HCT116 (cell line): ENCODE data around the gene EFR3B. TPM values are rescaled to one million over a fixed set of nuclear protein-coding genes. Genes with fewer than 3 reads are reported as not detected.

Source experiments
- ATAC-seq: fragments of 200-7000 bp; cut with Tn5 transposase; 2 replicates; pipeline ENCODE4 v1.9.1; 2020; ENCODE audit warnings: mild to moderate bottlenecking, moderate library complexity
- BruUV-seq: library from RNA; stranded (reverse); fragments of 400-500 nt; replicated peaks from 2 replicates; lab custom pipeline; 2021; lab: Mats Ljungman, UMichigan
- CTCF ChIA-PET: fragments of 300-600 bp; sonication (Branson Sonifier 250); formaldehyde crosslinking; loops from one replicate; lab custom pipeline; 2021; ENCODE audit warnings: antibody characterized with exemption; lab: Charles Lee
- POLR2A ChIA-PET: fragments of 300-600, 350-600 bp; sonication (Branson Sonifier 250); formaldehyde crosslinking; loops from one replicate; lab custom pipeline; 2021; ENCODE audit warnings: antibody characterized with exemption; lab: Charles Lee
- RAD21 ChIA-PET, 2 experiments: fragments of 300-600 bp; sonication (Branson Sonifier 250); formaldehyde crosslinking; loops; one replicate each; lab custom pipeline; 2023; ENCODE audit warnings: low total read pairs in 2 of 2; ENCODE audit not compliant: uncharacterized antibody in 2 of 2, unreplicated experiment in 2 of 2, low non-redundant PET in 1 of 2; lab: Charles Lee
- DNase-seq: peaks from one replicate; pipeline ENCODE4 v3.0.0-alpha.2; 2010; ENCODE audit warnings: low read depth, low spot score
- H2AFZ ChIP-seq: fragments of 200-600 bp; shearing (Covaris generic), sonication (generic); 2 replicates; pipeline ENCODE4 v1.6.1; 2017; ENCODE audit warnings: low read depth, mixed run types, mixed read lengths, antibody characterized with exemption, low read length; ENCODE audit not compliant: poor library complexity, severe bottlenecking
- H3K27ac ChIP-seq: 2 replicates; pipeline ENCODE4 v1.5.1; 2012; ENCODE audit warnings: low read depth, low read length
- H3K27me3 ChIP-seq: fragments of 200-600 bp; sonication (generic); 2 replicates; pipeline ENCODE4 v1.6.1; 2016; ENCODE audit warnings: mixed run types, low read length, mixed read lengths; ENCODE audit not compliant: insufficient read depth
- H3K36me3 ChIP-seq, 2 experiments: fragments of 200-500 bp in 1 of 2; fragments of 200-600 bp in 1 of 2; sonication (Bioruptor generic) in 1 of 2; sonication (generic) in 1 of 2; 2 replicates each; pipeline versions ENCODE4 v1.5.1 to v1.6.1; 2014 to 2016; ENCODE audit warnings: low read length in 2 of 2, inconsistent platforms in 1 of 2, mixed read lengths in 1 of 2, mixed run types in 1 of 2; ENCODE audit not compliant: insufficient read depth in 2 of 2, control insufficient read depth in 1 of 2
- H3K4me1 ChIP-seq, 2 experiments: fragments of 200-600 bp in 1 of 2; sonication (generic) in 1 of 2; 2 replicates each; pipeline versions ENCODE4 v1.5.1 to v1.6.1; 2012 to 2017; ENCODE audit warnings: low read length in 2 of 2, inconsistent platforms in 1 of 2, mild to moderate bottlenecking in 1 of 2, mixed read lengths in 1 of 2, mixed run types in 1 of 2, moderate library complexity in 1 of 2; ENCODE audit not compliant: insufficient read depth in 2 of 2, control insufficient read depth in 1 of 2
- H3K4me2 ChIP-seq: fragments of 200-600 bp; sonication (generic); 2 replicates; pipeline ENCODE4 v1.6.1; 2017; ENCODE audit warnings: mixed run types, low read length, mixed read lengths
- H3K4me3 ChIP-seq, 2 experiments: fragments of 200-600 bp in 1 of 2; sonication (generic) in 1 of 2; replicated peaks in 1 of 2; 2 replicates each; pipeline ENCODE4 v1.5.1; 2011 to 2016; ENCODE audit warnings: low read length in 2 of 2, control low read depth in 1 of 2, low read depth in 1 of 2, mild to moderate bottlenecking in 1 of 2, mixed read lengths in 1 of 2, mixed run types in 1 of 2
- H3K79me2 ChIP-seq: fragments of 200-600 bp; sonication (generic); 2 replicates; pipeline ENCODE4 v1.6.1; 2017; ENCODE audit warnings: mild to moderate bottlenecking, mixed run types, low read length, moderate library complexity, mixed read lengths; ENCODE audit not compliant: insufficient read depth
- H3K9ac ChIP-seq: fragments of 200-600 bp; sonication (generic); 2 replicates; pipeline ENCODE4 v1.6.1; 2016; ENCODE audit warnings: low read length, mixed read lengths
- H3K9me2 ChIP-seq: fragments of 200-600 bp; sonication (generic), shearing (Covaris generic); 2 replicates; pipeline ENCODE4 v1.6.1; 2017; ENCODE audit warnings: mixed run types, mild to moderate bottlenecking, moderate library complexity; ENCODE audit not compliant: insufficient read depth
- H3K9me3 ChIP-seq, 2 experiments: fragments of 200-500 bp in 1 of 2; fragments of 200-600 bp in 1 of 2; sonication (Bioruptor generic) in 1 of 2; sonication (generic) in 1 of 2; 2 replicates each; pipeline ENCODE4 v1.6.1; 2014 to 2017; ENCODE audit warnings: low read length in 2 of 2, mixed read lengths in 2 of 2, inconsistent platforms in 1 of 2, low read depth in 1 of 2, mild to moderate bottlenecking in 1 of 2, mixed run types in 1 of 2, moderate library complexity in 1 of 2; ENCODE audit not compliant: control insufficient read depth in 1 of 2, insufficient read depth in 1 of 2
- H4K20me1 ChIP-seq: fragments of 200-600 bp; sonication (generic), shearing (Covaris generic); 2 replicates; pipeline ENCODE4 v1.6.1; 2017; ENCODE audit warnings: mixed run types, mild to moderate bottlenecking, moderate library complexity; ENCODE audit not compliant: insufficient read depth
- CEBPB ChIP-seq: IDR thresholded peaks from 2 replicates; pipeline ENCODE4 v1.6.1; 2012; ENCODE audit warnings: low read depth
- EGR1 ChIP-seq: IDR thresholded peaks from 2 replicates; pipeline ENCODE4 v1.6.1; 2012; ENCODE audit warnings: low read depth
- EZH2phosphoT487 ChIP-seq: fragments of 200-600 bp; IDR thresholded peaks from 2 replicates; pipeline ENCODE4 v1.6.1; 2018; ENCODE audit warnings: antibody characterized with exemption, borderline replicate concordance
- FOSL1 ChIP-seq: IDR thresholded peaks from 2 replicates; pipeline ENCODE4 v1.6.1; 2012; ENCODE audit warnings: low read depth
- JUND ChIP-seq: IDR thresholded peaks from 2 replicates; pipeline ENCODE4 v1.6.1; 2012
- POLR2A ChIP-seq: IDR thresholded peaks from 2 replicates; pipeline ENCODE4 v1.7.0; 2011; ENCODE audit warnings: borderline replicate concordance; ENCODE audit not compliant: insufficient read depth, insufficient read length; ENCODE audit errors: extremely low read depth
- SRF ChIP-seq: IDR thresholded peaks from 2 replicates; pipeline ENCODE4 v1.6.1; 2012; ENCODE audit warnings: low read depth
- TCF7L2 ChIP-seq: IDR thresholded peaks from 2 replicates; pipeline ENCODE4 v1.7.0; 2011; ENCODE audit warnings: borderline replicate concordance, inconsistent platforms; ENCODE audit not compliant: insufficient read depth, insufficient read length; ENCODE audit errors: extremely low read depth
- YY1 ChIP-seq: IDR thresholded peaks from 2 replicates; pipeline ENCODE4 v1.6.1; 2011; ENCODE audit warnings: low read length, low read depth, moderate library complexity, mild to moderate bottlenecking; ENCODE audit not compliant: insufficient replicate concordance; ENCODE audit errors: extremely low read depth
- ZFX ChIP-seq: fragments of 450-650 bp; IDR thresholded peaks from 2 replicates; pipeline ENCODE4 v1.6.1; 2017
- ZNF274 ChIP-seq: fragments of 200-500 bp; sonication (Bioruptor generic); IDR thresholded peaks from 2 replicates; pipeline ENCODE4 v1.6.1; 2014; ENCODE audit warnings: mild to moderate bottlenecking, low read depth, low read length, inconsistent platforms
- intact Hi-C: fragments of 100-400 bp; cut with micrococcal nuclease; formaldehyde crosslinking; loops from 2 replicates; pipeline ENCODE4 v1.10.0; 2022
- total RNA-seq: library from RNA; stranded (reverse); gene quantifications from one replicate; pipeline ENCODE4 v1.2.1, GENCODE V29; 2021; ENCODE audit not compliant: unreplicated experiment
- TF ChIP-seq, protein P1 (sequence below): IDR thresholded peaks from 2 replicates; pipeline ENCODE4 v1.6.1; 2012
- TF ChIP-seq, protein P2 (sequence below): IDR thresholded peaks from 2 replicates; pipeline ENCODE4 v1.6.1; 2012; ENCODE audit warnings: low read depth
- TF ChIP-seq, protein P3 (sequence below), 3 experiments: fragments of 200-600 bp in 1 of 3; sonication (generic) in 1 of 3; IDR thresholded peaks in 2 of 3; conservative IDR thresholded peaks in 1 of 3; 2 replicates each; pipeline ENCODE4 v1.5.1; 2012 to 2017; ENCODE audit warnings: low read depth in 2 of 3, low read length in 2 of 3, antibody characterized with exemption in 1 of 3, borderline replicate concordance in 1 of 3, control low read depth in 1 of 3, mild to moderate bottlenecking in 1 of 3, mixed read lengths in 1 of 3, mixed run types in 1 of 3, moderate library complexity in 1 of 3; ENCODE audit not compliant: insufficient read depth in 1 of 3
- TF ChIP-seq, protein P4 (sequence below): IDR thresholded peaks from 2 replicates; pipeline ENCODE4 v1.6.1; 2012

Gene EFR3B
- total RNA-seq, 1 experiment from 2014 or later: 0.96 TPM

DNA sequence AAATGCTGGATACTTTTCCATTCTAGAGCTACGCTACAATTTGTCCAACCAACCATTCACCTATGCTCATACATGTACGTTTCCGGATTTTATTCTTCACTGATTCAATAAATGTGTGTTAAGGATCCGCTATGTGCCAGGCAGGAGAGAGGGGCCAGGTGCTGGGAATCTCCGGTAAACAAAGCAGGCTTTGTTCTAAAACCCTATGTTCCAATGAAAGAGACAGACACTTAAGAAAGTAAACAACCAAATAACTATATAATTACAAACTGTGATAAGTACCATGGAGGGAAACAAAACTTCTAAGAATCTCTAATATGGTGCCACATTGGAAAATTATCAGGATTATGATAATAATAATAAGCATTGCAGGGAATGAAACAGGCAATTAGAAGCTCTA is 148.7 kb downstream of the EFR3B start:
- TF ChIP-seq EZH2phosphoT487: no peak
- TF ChIP-seq, protein P1, sequence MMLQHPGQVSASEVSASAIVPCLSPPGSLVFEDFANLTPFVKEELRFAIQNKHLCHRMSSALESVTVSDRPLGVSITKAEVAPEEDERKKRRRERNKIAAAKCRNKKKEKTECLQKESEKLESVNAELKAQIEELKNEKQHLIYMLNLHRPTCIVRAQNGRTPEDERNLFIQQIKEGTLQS: no peak
- TF ChIP-seq FOSL1: no peak
- TF ChIP-seq, protein P2, sequence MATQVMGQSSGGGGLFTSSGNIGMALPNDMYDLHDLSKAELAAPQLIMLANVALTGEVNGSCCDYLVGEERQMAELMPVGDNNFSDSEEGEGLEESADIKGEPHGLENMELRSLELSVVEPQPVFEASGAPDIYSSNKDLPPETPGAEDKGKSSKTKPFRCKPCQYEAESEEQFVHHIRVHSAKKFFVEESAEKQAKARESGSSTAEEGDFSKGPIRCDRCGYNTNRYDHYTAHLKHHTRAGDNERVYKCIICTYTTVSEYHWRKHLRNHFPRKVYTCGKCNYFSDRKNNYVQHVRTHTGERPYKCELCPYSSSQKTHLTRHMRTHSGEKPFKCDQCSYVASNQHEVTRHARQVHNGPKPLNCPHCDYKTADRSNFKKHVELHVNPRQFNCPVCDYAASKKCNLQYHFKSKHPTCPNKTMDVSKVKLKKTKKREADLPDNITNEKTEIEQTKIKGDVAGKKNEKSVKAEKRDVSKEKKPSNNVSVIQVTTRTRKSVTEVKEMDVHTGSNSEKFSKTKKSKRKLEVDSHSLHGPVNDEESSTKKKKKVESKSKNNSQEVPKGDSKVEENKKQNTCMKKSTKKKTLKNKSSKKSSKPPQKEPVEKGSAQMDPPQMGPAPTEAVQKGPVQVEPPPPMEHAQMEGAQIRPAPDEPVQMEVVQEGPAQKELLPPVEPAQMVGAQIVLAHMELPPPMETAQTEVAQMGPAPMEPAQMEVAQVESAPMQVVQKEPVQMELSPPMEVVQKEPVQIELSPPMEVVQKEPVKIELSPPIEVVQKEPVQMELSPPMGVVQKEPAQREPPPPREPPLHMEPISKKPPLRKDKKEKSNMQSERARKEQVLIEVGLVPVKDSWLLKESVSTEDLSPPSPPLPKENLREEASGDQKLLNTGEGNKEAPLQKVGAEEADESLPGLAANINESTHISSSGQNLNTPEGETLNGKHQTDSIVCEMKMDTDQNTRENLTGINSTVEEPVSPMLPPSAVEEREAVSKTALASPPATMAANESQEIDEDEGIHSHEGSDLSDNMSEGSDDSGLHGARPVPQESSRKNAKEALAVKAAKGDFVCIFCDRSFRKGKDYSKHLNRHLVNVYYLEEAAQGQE: no peak
- no peak for TF ChIP-seq POLR2A
- no peak for TF ChIP-seq TCF7L2
- no peak for TF ChIP-seq CEBPB
- TF ChIP-seq JUND: no peak
- TF ChIP-seq ZFX: no peak
- TF ChIP-seq, protein P3, sequence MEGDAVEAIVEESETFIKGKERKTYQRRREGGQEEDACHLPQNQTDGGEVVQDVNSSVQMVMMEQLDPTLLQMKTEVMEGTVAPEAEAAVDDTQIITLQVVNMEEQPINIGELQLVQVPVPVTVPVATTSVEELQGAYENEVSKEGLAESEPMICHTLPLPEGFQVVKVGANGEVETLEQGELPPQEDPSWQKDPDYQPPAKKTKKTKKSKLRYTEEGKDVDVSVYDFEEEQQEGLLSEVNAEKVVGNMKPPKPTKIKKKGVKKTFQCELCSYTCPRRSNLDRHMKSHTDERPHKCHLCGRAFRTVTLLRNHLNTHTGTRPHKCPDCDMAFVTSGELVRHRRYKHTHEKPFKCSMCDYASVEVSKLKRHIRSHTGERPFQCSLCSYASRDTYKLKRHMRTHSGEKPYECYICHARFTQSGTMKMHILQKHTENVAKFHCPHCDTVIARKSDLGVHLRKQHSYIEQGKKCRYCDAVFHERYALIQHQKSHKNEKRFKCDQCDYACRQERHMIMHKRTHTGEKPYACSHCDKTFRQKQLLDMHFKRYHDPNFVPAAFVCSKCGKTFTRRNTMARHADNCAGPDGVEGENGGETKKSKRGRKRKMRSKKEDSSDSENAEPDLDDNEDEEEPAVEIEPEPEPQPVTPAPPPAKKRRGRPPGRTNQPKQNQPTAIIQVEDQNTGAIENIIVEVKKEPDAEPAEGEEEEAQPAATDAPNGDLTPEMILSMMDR (IDR thresholded peaks at IDR 0.05 in 2 of 3, conservative IDR thresholded peaks at IDR 0.05 in 1 of 3; ENCODE audit: borderline replicate concordance in 1 of 3, insufficient read depth in 1 of 3, low read depth in 2 of 3, low read length in 2 of 3): no peak
- TF ChIP-seq ZNF274: no peak
- TF ChIP-seq SRF: no peak
- no peak for TF ChIP-seq EGR1
- no peak for TF ChIP-seq YY1
- TF ChIP-seq, protein P4, sequence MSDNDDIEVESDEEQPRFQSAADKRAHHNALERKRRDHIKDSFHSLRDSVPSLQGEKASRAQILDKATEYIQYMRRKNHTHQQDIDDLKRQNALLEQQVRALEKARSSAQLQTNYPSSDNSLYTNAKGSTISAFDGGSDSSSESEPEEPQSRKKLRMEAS: no peak
- intact Hi-C loops: no loop called here
- Histone ChIP-seq H3K27ac (no peak overlapping the region), H3K4me3 (no peak overlapping the region), H3K4me1 (no peaks in the 10 kb centered on the region), H3K79me2 (no peaks in the 10 kb centered on the region), H3K9ac (no peak overlapping the region), H3K36me3 (no peaks in the 10 kb centered on the region), H2AFZ (no peak overlapping the region), H4K20me1 (no peaks in the 10 kb centered on the region), H3K9me2 (no peaks in the 10 kb centered on the region), H3K4me2 (no peak overlapping the region), H3K27me3 (no peaks in the 10 kb centered on the region), H3K9me3 (no peaks in the 10 kb centered on the region)
- DNase-seq (no peak), ATAC-seq (no peak)
- ChIA-PET RAD21 (no interaction called here), POLR2A (no interaction called here), CTCF (no interaction called here)
- BruUV-seq: no TSS peak
